HG03439 (cell line): ENCODE results near the gene ETV1.

Experiments
- ATAC-seq: cut with Tn5 transposase; IDR thresholded peaks from one replicate; pipeline ENCODE4 v1.9.1; 2021; ENCODE audit warnings: mild to moderate bottlenecking, moderate library complexity; ENCODE audit not compliant: unreplicated experiment

ETV1 gene

DNA sequence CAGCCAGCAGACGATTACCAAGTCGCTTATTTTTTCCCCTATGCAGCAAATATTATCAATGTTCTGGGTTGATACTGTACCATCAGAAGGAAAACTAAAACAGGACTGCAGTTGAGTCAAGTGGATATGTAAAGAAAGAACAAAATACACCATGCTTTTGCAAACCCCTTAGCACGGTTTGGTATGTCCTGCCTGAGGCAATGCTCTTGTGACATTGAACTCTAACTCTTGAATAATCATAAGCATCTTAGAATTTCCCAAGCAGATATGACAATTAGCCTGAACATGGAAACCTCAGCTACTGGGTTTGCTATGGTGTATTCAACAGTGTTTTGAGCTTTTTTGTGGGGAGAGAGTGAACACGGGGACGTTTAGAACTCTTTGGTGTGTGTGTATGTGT is 107.4 kb downstream of the ETV1 start:
- ATAC-seq, result no peak

DNA sequence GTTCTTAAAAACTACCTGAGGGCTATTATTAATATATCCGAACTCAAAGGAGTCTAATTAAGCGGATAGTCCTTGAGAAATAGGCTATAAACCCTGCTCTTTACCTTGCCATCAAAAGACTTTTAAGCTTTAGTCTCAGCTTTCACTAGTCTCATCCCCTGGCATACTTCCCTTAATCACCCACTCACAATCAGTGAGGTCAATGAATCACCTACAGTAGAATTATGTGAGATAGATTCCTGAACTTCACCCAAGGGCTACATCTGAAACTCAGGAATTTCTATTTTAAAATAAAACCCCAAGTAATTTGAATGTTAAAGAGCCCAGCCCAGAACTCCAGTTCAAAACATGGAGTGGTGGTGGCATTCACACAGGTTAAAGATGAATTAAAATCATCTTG is 108.7 kb downstream of the ETV1 start:
- no peak for ATAC-seq

DNA sequence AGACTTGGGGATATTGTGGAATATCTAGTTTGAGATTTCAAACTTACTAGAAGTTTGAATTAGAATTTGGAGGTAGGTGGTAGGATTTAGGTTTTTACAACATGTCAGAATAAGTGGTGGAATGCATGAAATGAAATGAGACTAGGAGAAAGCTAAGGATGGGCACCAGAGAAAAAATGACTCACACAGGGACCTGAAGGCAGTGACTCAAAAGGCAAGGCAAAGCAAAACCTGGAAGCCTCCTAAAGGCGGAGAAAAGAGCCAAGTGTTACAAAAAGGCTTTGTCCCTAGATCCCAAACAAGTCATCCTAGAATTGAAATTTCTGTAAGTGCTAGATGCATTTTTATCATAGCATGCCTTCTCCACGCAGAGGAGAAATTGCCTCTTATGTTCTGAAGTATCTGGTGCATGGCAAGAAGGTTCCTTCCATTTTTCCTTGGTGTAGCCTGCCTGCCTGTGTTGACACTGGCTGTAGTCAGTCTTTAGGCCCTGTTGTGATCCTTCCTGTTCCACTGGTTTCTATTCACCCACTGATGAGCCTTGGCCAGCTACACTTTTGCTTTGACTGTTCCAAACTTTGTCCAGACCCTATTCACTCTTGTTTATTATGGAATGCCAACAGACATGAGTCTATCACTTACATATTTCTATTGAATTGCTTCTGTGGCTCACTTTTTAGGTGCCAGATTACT is 109.3 kb downstream of the ETV1 start:
- ATAC-seq, result no peak

DNA sequence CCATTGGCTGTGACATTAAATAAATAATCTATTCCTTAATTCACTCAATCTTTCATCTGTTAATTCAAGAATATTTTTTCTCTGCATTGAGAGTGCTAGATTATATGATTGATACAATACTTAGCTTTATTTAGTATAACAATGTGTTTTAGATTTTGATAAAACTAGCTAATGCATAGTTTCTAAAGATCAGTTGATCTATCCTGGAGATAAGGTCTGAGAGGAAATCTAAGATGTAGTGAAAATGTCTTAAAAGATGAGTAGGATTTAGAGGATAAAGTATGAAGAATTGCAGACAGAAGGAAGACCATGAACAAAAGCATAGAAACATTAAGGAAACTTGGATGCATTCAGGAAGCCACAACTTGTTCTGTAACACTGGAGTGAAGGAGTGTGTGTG is 110.3 kb downstream of the ETV1 start:
- no peak for ATAC-seq

DNA sequence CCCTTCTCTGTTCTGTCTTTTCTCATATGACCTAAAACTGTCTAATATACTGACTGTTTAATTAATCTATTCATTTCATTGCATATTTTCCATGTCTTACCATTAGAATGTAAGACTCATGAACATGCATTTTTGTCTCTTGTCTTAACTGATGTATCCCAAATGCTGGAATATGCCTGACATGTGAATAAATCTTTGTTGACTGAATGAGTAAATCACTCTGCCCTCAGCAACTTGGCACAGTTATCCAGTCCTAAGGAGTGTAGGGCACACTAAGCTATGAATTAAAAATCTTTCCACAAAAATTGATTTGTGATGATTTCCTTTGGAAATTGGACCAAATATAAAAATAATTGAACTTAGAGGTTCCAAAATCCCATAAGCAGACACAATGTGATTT is 111.3 kb downstream of the ETV1 start:
- ATAC-seq, result no peak

DNA sequence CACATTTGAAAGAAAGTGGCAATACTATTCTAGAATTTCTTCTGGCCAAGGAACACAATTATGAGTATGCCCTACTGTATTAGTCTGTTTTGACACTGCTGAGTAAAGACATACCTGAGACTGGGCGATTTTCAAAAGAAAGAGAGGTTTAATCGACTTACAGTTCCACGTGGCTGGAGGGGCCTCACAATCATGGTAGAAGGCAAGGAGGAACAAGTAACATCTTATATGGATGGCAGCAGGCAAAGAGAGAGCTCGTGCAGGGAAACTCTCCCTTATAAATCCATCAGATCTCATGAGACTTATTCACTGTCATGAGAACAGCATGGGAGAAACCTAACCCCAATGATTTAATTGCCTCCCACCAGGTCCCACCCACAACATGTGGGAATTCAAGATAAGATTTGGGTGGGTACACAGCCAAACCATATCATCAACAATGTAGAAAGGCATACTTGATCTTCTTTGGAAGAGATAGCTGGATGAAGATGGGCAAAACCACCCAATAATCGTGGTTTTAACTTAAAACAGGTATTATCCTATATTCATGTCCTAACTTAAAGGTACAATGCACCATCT is 113.9 kb downstream of the ETV1 start:
- no peak for ATAC-seq

DNA sequence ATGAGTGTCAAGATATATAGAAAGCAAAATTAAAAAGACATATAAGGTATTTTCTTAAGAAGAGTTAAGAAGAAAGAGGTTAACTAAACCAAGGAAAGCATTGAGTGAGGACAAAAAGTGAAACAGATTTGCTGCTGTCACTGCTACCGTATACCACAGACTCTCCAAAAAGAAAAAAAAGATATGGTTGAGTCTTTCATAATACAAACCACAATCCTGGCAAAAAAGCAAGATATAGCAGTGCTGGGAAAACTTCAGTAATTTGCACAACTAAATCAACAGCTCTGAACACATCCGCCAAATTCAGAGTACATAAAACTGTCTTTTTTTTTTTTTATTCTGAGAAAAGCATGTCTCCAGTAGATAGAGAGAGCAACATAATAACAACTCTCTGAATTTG is 114.7 kb downstream of the ETV1 start:
- no peak for ATAC-seq

DNA sequence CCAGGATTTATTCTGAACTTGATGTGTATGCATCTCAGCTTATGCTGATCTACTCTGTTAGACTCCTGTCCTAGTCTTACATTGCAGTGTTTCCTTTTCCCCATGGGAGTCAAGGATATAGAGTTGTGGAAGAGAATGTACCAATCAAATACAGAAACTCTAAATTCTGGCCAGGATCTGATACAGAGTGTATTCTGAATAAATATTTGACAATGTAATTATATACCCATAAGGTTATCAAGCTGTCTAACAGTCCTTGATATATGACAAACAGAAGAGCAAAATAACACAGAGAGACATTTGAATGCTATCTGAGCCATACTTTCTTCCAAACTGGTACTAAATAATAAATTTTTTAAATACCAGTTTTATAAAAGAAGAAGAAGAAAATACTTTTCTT is 116.8 kb downstream of the ETV1 start:
- ATAC-seq, result no peak

DNA sequence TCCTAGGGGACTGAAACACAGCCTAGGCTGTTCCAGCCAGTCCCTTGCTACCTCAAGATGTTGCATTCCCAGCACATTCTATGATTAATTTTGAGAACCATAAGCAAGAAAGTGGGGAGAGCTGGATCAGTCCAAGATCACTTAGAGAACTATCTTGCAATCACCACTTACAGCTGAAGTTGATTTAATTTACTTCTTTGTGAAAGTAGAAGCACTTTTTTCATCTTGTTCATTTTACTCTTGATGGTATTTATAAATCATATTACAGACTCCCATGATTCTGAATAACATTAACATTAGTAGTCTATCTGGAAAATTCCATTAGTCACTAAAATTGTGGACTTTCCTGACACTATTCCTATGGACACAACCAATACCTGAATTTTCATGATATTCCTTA is 118.5 kb downstream of the ETV1 start:
- no peak for ATAC-seq

DNA sequence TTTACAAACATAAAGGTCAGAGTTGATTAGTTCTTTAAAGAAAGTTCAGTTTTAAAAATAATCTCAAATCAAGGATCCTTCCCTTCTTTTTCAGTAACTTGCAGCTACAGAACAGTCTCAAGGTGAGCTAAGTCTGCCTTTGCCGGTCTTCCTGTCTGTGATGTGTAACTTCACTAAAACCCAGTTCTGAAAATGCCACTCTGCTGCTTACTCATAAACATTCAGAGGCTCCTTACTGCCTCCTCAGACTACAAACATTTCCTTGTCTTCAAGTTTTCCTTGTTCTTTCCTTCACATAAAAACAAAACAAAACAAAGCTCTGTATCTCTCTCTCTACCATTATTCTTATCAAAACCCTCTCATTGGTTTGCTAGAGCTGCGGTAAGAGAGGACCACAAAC is 128.7 kb downstream of the ETV1 start:
- ATAC-seq, result no peak

DNA sequence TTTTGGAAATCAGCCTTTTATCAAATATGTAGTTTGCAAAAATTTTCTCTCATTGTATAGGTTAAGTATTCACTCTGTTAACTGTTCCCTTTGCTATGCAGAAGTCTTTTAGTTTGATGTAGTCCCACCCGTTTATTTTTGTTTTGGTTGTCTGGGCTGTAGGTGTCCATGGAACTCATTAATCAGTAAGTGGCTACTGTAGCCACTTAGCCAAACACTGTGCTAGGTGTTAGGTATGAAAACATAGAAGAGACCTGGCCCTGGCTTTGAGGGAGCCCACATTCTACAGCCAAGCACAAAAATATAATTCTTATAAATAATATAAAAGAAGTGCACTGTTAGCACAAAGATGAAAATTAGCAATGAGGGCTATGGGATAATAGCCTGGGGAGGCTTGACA is 133.5 kb downstream of the ETV1 start:
- no peak for ATAC-seq

DNA sequence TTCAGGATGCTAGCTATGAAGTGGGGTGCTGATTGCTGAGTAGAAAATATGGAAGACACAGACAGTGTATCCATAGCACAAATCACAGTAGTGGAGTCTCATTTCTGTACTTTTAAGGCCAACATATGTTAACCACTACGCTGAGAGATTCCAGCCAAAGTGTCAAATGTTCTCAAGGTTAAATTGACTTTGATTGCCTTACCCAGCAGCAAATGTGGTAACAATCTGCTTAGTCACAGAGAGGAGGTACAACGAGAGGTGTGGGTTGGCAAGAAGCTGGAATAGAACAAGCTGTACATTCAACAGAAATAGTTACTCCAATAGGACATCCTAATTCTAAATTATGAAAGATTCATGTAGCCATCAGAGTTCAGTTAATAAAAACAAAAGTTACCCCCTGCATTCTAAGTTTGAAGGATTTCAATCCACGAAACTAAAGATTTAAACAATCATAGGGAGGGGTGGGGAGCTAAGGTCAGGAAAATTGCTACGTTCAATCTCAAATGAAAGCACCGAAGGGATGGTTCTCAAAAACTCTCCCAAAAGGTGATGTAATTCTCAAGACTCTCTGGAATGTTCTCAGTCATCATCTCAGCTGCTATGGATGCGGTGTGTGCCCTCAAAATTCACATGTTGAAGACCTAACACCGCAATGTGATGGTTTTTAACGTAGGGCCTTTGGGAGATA is 137.0 kb downstream of the ETV1 start:
- ATAC-seq, result no peak

DNA sequence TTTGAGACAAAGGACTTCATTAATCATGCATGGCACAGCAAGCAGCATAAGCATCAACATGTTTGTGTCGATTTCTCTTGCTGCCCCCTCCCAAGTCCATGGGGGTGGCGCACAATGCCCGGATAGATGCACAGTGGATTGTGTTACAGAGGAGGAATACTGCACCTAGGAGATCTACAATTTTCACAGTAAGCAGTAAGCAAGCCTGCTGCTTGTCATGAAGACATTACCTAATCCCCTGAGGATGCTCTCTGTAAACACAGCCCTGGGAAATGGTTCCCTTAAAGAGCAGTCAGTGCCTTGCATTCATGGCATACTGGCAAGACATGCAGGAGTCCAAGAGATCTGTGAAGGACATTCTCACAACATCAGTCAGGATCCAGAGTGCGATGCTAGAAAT is 137.7 kb downstream of the ETV1 start:
- ATAC-seq, result no peak

DNA sequence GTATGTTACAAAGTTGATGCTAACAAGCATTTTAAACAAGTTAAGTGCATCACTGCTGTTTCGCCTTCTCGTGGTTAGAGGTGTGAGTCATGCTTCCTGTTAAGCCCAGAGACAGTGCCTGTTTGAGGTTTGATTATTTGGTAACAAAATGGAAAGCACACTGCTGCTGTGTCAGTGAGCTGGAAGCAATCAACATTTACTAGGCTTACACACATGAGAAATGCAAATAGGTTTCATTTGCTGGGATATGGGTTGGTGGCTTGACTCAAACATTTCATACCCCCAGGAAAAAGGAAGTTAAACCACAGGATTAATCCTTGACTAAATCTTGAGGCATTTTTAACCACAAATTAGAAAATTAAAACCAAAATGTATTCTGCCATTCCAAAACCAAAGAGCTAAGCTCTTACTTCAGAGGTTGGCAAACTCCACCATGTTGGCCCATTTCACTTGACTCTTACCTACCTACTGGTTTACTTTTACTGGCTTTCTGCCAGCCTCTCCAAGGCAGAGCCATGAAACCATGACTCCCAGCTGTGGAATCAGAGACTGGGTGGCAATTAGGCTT is 139.2 kb downstream of the ETV1 start:
- peak; percentile 86 for ATAC-seq

DNA sequence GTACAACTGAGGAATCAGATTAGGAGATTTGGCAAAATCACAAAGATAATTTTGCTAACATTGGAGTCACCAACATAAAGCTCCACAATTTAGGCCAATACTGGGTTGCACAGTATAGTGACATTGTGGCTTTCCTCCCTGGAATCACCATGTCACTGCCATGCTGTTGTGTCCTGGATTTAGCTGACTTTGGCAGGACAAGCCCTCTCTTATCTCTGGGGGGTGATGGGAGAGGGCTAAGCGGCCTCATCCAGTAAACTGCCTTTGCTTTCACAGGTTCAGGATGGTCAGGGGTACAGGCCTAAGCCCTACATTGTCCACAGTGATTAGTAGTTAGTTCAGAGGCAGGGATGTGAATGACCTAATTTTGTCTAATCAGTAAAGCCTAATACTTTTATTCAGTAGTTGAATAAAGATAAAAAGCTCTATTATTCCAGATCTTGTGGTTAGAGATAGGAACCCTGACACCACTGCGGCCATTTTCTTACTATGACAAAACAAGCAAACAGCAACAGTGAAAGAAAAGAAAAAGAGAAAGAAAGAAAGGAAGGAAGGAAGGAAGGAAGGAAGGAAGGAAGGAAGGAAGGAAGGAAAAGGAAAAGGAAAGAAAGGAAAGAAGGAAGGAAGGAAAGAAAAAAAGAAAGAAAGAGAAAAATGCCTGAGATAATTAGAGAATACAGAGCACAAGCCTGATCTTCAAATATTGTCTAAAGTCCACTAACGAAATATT is 140.1 kb downstream of the ETV1 start:
- no peak for ATAC-seq

DNA sequence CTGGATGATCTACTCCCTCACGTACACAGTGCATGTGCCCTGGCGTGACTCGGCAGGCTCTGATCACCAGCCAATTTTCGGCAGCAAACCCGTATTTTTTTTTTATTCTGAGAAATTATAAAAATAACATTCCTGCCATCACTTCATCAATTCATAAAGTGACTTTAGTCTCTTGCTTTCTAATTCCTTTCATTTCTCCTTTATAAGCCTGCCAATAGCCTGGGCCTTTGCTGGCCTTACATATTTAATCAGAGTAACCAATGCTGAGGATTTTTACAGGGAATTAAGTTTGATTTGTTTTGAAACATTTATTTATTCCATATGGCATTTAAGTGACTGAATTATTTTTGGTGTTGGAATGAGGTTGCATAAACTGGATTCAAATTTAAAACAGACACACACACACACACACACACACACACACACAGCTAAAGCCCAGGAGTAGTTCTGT is 140.8 kb downstream of the ETV1 start:
- no peak for ATAC-seq

DNA sequence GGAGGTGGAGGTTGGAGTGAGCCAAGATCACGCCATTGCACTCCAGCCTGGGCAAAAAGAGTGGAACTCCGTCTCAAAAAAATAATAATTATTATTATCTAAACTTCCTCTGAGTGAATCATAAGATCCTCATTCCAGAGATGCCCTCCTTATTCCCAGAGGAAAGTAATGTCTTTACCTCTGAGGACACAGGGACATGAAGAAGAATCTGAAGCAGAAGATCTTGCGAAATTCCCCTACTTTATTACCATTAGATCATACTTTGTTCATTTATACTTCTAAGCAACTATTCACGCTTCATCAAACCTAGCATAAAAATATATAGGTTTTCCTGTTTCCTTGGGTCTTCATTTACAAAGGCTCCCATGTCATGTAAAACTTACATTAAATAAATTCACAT is 143.1 kb downstream of the ETV1 start:
- no peak for ATAC-seq

DNA sequence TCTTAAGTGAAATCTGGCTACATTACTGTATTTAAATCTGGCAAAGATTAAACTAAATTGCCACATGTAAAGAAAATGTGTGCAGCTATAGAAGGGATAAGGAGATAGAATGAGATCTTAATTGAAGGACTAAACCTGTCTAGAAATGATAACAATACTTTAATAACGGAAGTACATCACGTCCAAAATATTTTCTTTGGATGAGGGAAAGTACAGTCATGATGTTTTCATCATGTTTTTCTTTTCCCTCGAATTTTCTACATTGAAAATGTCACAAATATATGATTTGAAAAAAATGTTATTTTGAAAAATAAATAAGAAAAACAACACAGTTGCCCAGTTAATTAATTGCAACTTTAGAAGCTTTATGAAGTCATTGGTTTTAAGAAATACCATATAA is 143.9 kb downstream of the ETV1 start:
- no peak for ATAC-seq

DNA sequence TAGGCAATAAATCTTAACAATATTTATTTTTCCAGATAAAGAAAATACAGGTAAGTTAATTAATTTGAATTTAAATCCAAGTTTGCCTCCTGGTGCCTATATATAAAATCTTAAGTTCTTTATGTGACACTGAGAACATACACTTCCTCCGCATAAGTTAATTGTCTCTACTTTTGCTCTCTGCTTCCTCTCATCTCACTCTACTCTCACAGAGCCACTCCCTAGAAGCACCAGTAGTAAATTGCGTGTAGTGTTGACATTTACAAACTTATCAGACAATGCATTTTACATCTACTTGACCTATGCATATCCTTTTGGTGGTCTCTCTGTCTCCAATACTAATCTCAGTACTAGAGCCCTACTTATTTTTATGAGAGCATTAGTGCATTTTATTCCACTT is 144.5 kb downstream of the ETV1 start:
- ATAC-seq, result no peak

DNA sequence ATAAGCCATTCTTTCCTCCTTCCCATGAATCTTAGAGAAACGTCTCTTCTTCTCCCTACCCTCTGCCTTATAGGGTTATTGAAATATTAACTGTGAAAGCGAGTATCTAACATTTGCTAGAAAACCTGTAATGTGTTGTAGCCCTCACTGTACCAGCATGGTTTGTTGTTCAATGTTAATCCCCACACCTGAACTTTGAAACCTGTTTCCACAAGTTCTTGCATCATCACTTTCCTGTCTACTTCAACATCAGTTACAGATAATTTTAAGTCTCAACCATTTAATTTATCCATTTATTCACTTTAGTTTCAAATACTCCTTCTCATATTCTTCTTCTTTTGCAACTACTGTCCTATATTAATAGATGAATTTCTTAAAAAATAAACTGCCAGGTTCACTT is 148.2 kb downstream of the ETV1 start:
- no peak for ATAC-seq
